GM23338 (cell line): Measurements from ENCODE around the gene ITGA3. TPM values are rescaled to one million over a fixed set of nuclear protein-coding genes. Genes with fewer than 3 reads are reported as not detected.

Experiments
- ATAC-seq: fragments of 200-7000 bp; cut with Tn5 transposase; 3 replicates; pipeline ENCODE4 v1.9.1; 2020
- DNase-seq: peaks from one replicate; pipeline ENCODE4 v3.0.0-alpha.2; 2015; ENCODE audit warnings: low spot score
- H2AFZ ChIP-seq: fragments of 200-600 bp; sonication (generic); 2 replicates; pipeline ENCODE4 v1.8.0; 2016; ENCODE audit warnings: antibody characterized with exemption, mild to moderate bottlenecking, moderate library complexity
- H3F3A ChIP-seq: fragments of 200-600 bp; sonication (generic); replicated peaks from 2 replicates; pipeline ENCODE4 v1.8.0; 2017; ENCODE audit warnings: antibody characterized with exemption, mixed run types, low read depth
- H3K27ac ChIP-seq: fragments of 200-600 bp; sonication (generic); 2 replicates; pipeline ENCODE4 v1.6.1; 2016; ENCODE audit warnings: low read depth
- H3K27me3 ChIP-seq: fragments of 200-600 bp; sonication (generic); 2 replicates; pipeline ENCODE4 v1.8.0; 2016; ENCODE audit warnings: mild to moderate bottlenecking, mixed run types, moderate library complexity; ENCODE audit not compliant: insufficient read depth
- H3K36me3 ChIP-seq: fragments of 200-600 bp; sonication (generic); 2 replicates; pipeline ENCODE4 v1.8.0; 2016; ENCODE audit warnings: mild to moderate bottlenecking; ENCODE audit not compliant: insufficient read depth
- H3K4me1 ChIP-seq: fragments of 200-600 bp; sonication (generic); 2 replicates; pipeline ENCODE4 v1.8.0; 2016; ENCODE audit warnings: mild to moderate bottlenecking, moderate library complexity; ENCODE audit not compliant: insufficient read depth
- H3K4me2 ChIP-seq: fragments of 200-600 bp; sonication (generic); 2 replicates; pipeline ENCODE4 v1.7.1; 2017; ENCODE audit warnings: mixed run types
- H3K4me3 ChIP-seq: fragments of 200-600 bp; sonication (generic); 2 replicates; pipeline ENCODE4 v1.6.1; 2016; ENCODE audit warnings: mixed run types
- H3K79me2 ChIP-seq: fragments of 200-600 bp; sonication (generic); replicated peaks from 2 replicates; pipeline ENCODE4 v1.8.0; 2017; ENCODE audit warnings: mild to moderate bottlenecking; ENCODE audit not compliant: insufficient read depth
- H3K9me2 ChIP-seq: fragments of 200-600 bp; sonication (generic); 2 replicates; pipeline ENCODE4 v1.8.0; 2017; ENCODE audit not compliant: insufficient read depth
- H4K20me1 ChIP-seq: fragments of 200-600 bp; sonication (generic); replicated peaks from 2 replicates; pipeline ENCODE4 v1.8.0; 2017; ENCODE audit warnings: mild to moderate bottlenecking; ENCODE audit not compliant: insufficient read depth
- H3K27ac Mint-ChIP-seq: 2 replicates; pipeline ENCODE4 v1.8.0; 2020; ENCODE audit warnings: inconsistent platforms, mild to moderate bottlenecking, moderate library complexity, mixed read lengths
- H3K27me3 Mint-ChIP-seq: 3 replicates; pipeline ENCODE4 v1.8.0; 2022; ENCODE audit warnings: low read depth, mild to moderate bottlenecking, moderate library complexity, mixed read lengths, inconsistent platforms; ENCODE audit not compliant: insufficient read depth, poor library complexity
- H3K36me3 Mint-ChIP-seq: 3 replicates; pipeline ENCODE4 v1.8.0; 2021; ENCODE audit warnings: low read depth, mild to moderate bottlenecking, inconsistent platforms, moderate library complexity, mixed read lengths
- H3K4me1 Mint-ChIP-seq: 3 replicates; pipeline ENCODE4 v1.8.0; 2020; ENCODE audit warnings: mild to moderate bottlenecking, inconsistent platforms, mixed read lengths
- H3K4me3 Mint-ChIP-seq: 3 replicates; pipeline ENCODE4 v1.8.0; 2021; ENCODE audit warnings: moderate library complexity, mild to moderate bottlenecking, inconsistent platforms, mixed read lengths
- H3K9me3 Mint-ChIP-seq: 3 replicates; pipeline ENCODE4 v1.8.0; 2020; ENCODE audit warnings: moderate library complexity, mild to moderate bottlenecking, inconsistent platforms, mixed read lengths
- CREB1 ChIP-seq: fragments of 250-450 bp; sonication (Bioruptor Pico); IDR thresholded peaks from 2 replicates; pipeline ENCODE4 v1.5.0; 2020; ENCODE audit warnings: low read depth, mild to moderate bottlenecking, moderate library complexity
- EZH2 ChIP-seq: fragments of 200-600 bp; sonication (generic); IDR thresholded peaks from one replicate; pipeline ENCODE4 v1.8.0; 2017; ENCODE audit warnings: antibody characterized with exemption, mild to moderate bottlenecking, low read depth; ENCODE audit not compliant: unreplicated experiment
- EZH2phosphoT487 ChIP-seq: fragments of 200-600 bp; sonication (generic); IDR thresholded peaks from one replicate; pipeline ENCODE4 v1.8.1; 2018; ENCODE audit warnings: antibody characterized with exemption; ENCODE audit not compliant: unreplicated experiment
- JUNB ChIP-seq: IDR thresholded peaks from one replicate; pipeline ENCODE4 v1.6.1; 2016; ENCODE audit warnings: antibody characterized with exemption; ENCODE audit not compliant: unreplicated experiment
- STAT1 ChIP-seq: IDR thresholded peaks from one replicate; pipeline ENCODE4 v1.6.1; 2016; ENCODE audit warnings: antibody characterized with exemption; ENCODE audit not compliant: unreplicated experiment
- ZNF331 ChIP-seq: fragments of 250-450 bp; sonication (Bioruptor Pico); IDR thresholded peaks from 2 replicates; pipeline ENCODE4 v1.5.0; 2020; ENCODE audit warnings: low read depth, mild to moderate bottlenecking, moderate library complexity
- polyA plus RNA-seq: library from polyadenylated mRNA; unstranded; fragments of >200 nt; fragmentation: Nextera tagmentation; extraction: Ambion mirVana; gene quantifications from 2 replicates; pipeline ENCODE4 v1.2.1, GENCODE V29; 2016
- total RNA-seq: library from RNA; depleted of rRNA; stranded (reverse); fragments of >200 nt; shearing (Covaris generic); gene quantifications from 2 replicates; pipeline ENCODE4 v1.2.3, GENCODE V29; 2014
- TF ChIP-seq, protein P1 (sequence below), 2 experiments: fragments of 200-600 bp in 1 of 2; sonication (generic) in 1 of 2; conservative IDR thresholded peaks; 2 replicates each; pipeline versions ENCODE4 v1.5.1 to v1.6.1; 2016 to 2017; ENCODE audit warnings: antibody characterized with exemption in 2 of 2, low read depth in 2 of 2, mild to moderate bottlenecking in 2 of 2, moderate library complexity in 1 of 2
- TF ChIP-seq, protein P2 (sequence below): IDR thresholded peaks from 2 replicates; pipeline ENCODE4 v1.6.1; 2016; ENCODE audit warnings: antibody characterized with exemption
- TF ChIP-seq, protein P3 (sequence below): IDR thresholded peaks from one replicate; pipeline ENCODE4 v1.6.1; 2018; ENCODE audit warnings: antibody characterized with exemption; ENCODE audit not compliant: unreplicated experiment
- TF ChIP-seq, protein P4 (sequence below): fragments of 250-450 bp; sonication (Bioruptor Pico); IDR thresholded peaks from 2 replicates; pipeline ENCODE4 v1.5.0; 2020; ENCODE audit warnings: mild to moderate bottlenecking, moderate library complexity

Gene ITGA3
- total and polyA plus RNA-seq, 2 experiments from 2014 or later = 9.6 to 28.3 TPM

DNA sequence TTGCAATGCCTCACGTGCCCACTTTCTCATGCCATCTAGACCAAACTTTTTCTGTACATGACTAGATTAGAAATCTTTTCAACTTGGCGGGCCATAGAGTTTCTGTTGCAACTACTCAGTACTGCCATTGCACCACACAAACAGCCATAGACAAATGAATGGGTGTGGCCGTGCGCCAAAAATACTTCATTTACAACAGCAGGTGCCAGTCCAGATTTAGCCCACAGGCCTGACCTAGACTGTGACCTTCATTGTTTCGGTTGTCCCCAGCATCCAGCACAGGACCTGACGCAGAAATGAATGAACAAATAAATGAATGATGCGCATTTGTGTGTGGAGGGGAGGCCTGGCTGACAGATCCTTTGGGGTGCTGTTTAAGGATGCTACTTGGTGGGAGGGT is 24.9 kb downstream of the ITGA3 start:
- H3K27me3 Mint-ChIP-seq = no peaks in the 10 kb centered on the region
- no peaks in the 10 kb centered on the region for H3K36me3 ChIP-seq
- H4K20me1 ChIP-seq = no peaks in the 10 kb centered on the region; the same call in 1 of the 2 replicates
- no peak overlapping the region for H3K27ac Mint-ChIP-seq
- no peaks in the 10 kb centered on the region; the same call in 1 of the 2 replicates for H3F3A ChIP-seq
- DNase-seq (no peak), ATAC-seq (no peak)
- no peak overlapping the region for H3K4me2 ChIP-seq
- no peak overlapping the region; the same call in 2 of the 3 replicates for H3K4me3 Mint-ChIP-seq
- no peak overlapping the region for H3K27ac ChIP-seq
- TF ChIP-seq STAT1 (no peak), EZH2phosphoT487 (no peak), JUNB (no peak), CREB1 (CRISPR knock-in tag) (no peak), EZH2 (no peak), ZNF331 (CRISPR knock-in tag) (no peak)
- TF ChIP-seq, protein P1, sequence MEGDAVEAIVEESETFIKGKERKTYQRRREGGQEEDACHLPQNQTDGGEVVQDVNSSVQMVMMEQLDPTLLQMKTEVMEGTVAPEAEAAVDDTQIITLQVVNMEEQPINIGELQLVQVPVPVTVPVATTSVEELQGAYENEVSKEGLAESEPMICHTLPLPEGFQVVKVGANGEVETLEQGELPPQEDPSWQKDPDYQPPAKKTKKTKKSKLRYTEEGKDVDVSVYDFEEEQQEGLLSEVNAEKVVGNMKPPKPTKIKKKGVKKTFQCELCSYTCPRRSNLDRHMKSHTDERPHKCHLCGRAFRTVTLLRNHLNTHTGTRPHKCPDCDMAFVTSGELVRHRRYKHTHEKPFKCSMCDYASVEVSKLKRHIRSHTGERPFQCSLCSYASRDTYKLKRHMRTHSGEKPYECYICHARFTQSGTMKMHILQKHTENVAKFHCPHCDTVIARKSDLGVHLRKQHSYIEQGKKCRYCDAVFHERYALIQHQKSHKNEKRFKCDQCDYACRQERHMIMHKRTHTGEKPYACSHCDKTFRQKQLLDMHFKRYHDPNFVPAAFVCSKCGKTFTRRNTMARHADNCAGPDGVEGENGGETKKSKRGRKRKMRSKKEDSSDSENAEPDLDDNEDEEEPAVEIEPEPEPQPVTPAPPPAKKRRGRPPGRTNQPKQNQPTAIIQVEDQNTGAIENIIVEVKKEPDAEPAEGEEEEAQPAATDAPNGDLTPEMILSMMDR (conservative IDR thresholded peaks at IDR 0.05; ENCODE audit: low read depth in 2 of 2) = no peak
- TF ChIP-seq, protein P2, sequence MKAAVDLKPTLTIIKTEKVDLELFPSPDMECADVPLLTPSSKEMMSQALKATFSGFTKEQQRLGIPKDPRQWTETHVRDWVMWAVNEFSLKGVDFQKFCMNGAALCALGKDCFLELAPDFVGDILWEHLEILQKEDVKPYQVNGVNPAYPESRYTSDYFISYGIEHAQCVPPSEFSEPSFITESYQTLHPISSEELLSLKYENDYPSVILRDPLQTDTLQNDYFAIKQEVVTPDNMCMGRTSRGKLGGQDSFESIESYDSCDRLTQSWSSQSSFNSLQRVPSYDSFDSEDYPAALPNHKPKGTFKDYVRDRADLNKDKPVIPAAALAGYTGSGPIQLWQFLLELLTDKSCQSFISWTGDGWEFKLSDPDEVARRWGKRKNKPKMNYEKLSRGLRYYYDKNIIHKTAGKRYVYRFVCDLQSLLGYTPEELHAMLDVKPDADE = no peak
- TF ChIP-seq, protein P3, sequence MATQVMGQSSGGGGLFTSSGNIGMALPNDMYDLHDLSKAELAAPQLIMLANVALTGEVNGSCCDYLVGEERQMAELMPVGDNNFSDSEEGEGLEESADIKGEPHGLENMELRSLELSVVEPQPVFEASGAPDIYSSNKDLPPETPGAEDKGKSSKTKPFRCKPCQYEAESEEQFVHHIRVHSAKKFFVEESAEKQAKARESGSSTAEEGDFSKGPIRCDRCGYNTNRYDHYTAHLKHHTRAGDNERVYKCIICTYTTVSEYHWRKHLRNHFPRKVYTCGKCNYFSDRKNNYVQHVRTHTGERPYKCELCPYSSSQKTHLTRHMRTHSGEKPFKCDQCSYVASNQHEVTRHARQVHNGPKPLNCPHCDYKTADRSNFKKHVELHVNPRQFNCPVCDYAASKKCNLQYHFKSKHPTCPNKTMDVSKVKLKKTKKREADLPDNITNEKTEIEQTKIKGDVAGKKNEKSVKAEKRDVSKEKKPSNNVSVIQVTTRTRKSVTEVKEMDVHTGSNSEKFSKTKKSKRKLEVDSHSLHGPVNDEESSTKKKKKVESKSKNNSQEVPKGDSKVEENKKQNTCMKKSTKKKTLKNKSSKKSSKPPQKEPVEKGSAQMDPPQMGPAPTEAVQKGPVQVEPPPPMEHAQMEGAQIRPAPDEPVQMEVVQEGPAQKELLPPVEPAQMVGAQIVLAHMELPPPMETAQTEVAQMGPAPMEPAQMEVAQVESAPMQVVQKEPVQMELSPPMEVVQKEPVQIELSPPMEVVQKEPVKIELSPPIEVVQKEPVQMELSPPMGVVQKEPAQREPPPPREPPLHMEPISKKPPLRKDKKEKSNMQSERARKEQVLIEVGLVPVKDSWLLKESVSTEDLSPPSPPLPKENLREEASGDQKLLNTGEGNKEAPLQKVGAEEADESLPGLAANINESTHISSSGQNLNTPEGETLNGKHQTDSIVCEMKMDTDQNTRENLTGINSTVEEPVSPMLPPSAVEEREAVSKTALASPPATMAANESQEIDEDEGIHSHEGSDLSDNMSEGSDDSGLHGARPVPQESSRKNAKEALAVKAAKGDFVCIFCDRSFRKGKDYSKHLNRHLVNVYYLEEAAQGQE = no peak
- TF ChIP-seq, protein P4, sequence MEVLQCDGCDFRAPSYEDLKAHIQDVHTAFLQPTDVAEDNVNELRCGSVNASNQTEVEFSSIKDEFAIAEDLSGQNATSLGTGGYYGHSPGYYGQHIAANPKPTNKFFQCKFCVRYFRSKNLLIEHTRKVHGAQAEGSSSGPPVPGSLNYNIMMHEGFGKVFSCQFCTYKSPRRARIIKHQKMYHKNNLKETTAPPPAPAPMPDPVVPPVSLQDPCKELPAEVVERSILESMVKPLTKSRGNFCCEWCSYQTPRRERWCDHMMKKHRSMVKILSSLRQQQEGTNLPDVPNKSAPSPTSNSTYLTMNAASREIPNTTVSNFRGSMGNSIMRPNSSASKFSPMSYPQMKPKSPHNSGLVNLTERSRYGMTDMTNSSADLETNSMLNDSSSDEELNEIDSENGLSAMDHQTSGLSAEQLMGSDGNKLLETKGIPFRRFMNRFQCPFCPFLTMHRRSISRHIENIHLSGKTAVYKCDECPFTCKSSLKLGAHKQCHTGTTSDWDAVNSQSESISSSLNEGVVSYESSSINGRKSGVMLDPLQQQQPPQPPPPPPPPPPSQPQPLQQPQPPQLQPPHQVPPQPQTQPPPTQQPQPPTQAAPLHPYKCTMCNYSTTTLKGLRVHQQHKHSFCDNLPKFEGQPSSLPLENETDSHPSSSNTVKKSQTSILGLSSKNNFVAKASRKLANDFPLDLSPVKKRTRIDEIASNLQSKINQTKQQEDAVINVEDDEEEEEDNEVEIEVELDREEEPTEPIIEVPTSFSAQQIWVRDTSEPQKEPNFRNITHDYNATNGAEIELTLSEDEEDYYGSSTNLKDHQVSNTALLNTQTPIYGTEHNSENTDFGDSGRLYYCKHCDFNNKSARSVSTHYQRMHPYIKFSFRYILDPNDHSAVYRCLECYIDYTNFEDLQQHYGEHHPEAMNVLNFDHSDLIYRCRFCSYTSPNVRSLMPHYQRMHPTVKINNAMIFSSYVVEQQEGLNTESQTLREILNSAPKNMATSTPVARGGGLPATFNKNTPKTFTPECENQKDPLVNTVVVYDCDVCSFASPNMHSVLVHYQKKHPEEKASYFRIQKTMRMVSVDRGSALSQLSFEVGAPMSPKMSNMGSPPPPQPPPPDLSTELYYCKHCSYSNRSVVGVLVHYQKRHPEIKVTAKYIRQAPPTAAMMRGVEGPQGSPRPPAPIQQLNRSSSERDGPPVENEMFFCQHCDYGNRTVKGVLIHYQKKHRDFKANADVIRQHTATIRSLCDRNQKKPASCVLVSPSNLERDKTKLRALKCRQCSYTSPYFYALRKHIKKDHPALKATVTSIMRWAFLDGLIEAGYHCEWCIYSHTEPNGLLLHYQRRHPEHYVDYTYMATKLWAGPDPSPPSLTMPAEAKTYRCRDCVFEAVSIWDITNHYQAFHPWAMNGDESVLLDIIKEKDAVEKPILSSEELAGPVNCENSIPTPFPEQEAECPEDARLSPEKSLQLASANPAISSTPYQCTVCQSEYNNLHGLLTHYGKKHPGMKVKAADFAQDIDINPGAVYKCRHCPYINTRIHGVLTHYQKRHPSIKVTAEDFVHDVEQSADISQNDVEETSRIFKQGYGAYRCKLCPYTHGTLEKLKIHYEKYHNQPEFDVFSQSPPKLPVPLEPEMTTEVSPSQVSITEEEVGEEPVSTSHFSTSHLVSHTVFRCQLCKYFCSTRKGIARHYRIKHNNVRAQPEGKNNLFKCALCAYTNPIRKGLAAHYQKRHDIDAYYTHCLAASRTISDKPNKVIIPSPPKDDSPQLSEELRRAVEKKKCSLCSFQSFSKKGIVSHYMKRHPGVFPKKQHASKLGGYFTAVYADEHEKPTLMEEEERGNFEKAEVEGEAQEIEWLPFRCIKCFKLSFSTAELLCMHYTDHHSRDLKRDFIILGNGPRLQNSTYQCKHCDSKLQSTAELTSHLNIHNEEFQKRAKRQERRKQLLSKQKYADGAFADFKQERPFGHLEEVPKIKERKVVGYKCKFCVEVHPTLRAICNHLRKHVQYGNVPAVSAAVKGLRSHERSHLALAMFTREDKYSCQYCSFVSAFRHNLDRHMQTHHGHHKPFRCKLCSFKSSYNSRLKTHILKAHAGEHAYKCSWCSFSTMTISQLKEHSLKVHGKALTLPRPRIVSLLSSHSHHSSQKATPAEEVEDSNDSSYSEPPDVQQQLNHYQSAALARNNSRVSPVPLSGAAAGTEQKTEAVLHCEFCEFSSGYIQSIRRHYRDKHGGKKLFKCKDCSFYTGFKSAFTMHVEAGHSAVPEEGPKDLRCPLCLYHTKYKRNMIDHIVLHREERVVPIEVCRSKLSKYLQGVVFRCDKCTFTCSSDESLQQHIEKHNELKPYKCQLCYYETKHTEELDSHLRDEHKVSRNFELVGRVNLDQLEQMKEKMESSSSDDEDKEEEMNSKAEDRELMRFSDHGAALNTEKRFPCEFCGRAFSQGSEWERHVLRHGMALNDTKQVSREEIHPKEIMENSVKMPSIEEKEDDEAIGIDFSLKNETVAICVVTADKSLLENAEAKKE = no peak
- peaks cover 7% of the 10 kb centered on the region; the same call in 2 of the 3 replicates for H3K4me1 Mint-ChIP-seq
- H3K36me3 Mint-ChIP-seq = peaks cover 22% of the 10 kb centered on the region
- H3K9me3 Mint-ChIP-seq = no peaks in the 10 kb centered on the region; the same call in 2 of the 3 replicates
- H3K4me3 ChIP-seq = no peak overlapping the region
- no peaks in the 10 kb centered on the region for H3K79me2 ChIP-seq
- H2AFZ ChIP-seq = no peak overlapping the region
- no peaks in the 10 kb centered on the region for H3K9me2 ChIP-seq
- H3K4me1 ChIP-seq = no peaks in the 10 kb centered on the region; the same call in 1 of the 2 replicates
- H3K27me3 ChIP-seq = no peaks in the 10 kb centered on the region
